Measurements from ENCODE around the gene CEP350.

CEP350 gene

GRCh38 chr1:179968994-179969919, 14.6 kb downstream of the CEP350 start:
- H3K27ac ChIP-seq (ENCODE audit: low read depth, low read length): no peak overlapping the region
- peaks cover 9% of the 10 kb centered on the region for H3K4me1 ChIP-seq (ENCODE audit: control insufficient read depth, insufficient read depth, low read length, unreplicated experiment)
- H3K27me3 ChIP-seq (ENCODE audit: insufficient read depth, low read length): no peaks in the 10 kb centered on the region
- no peak overlapping the region for H3K4me3 ChIP-seq (ENCODE audit: low read depth, low read length)
- peaks cover 85% of the 10 kb centered on the region for H3K79me2 ChIP-seq (ENCODE audit: control insufficient read depth, insufficient read depth, low read length, unreplicated experiment)
- H3K36me3 ChIP-seq (ENCODE audit: insufficient read depth, low read length): 0 out of 2 replicates have a peak, but pooled peaks cover 7% of the 10 kb centered on the region
- H2AFZ ChIP-seq (ENCODE audit: low read length, unreplicated experiment): no peak overlapping the region

- Histone ChIP-seq H3K79me2 (ENCODE audit: control insufficient read depth, insufficient read depth, low read length, unreplicated experiment) (peaks cover 85% of the 10 kb centered on the region), H3K36me3 (ENCODE audit: insufficient read depth, low read length) (0 out of 2 replicates have a peak, but pooled peaks cover 7% of the 10 kb centered on the region), H3K4me1 (ENCODE audit: control insufficient read depth, insufficient read depth, low read length, unreplicated experiment) (peaks cover 9% of the 10 kb centered on the region), H3K27me3 (ENCODE audit: insufficient read depth, low read length) (no peaks in the 10 kb centered on the region), H3K27ac (ENCODE audit: low read depth, low read length) (peak overlapping the region; percentile 35), H2AFZ (ENCODE audit: low read length, unreplicated experiment) (no peak overlapping the region), H3K4me3 (ENCODE audit: low read depth, low read length) (no peak overlapping the region)
Measured at GRCh38 chr1:179969962-179970361, 15.4 kb downstream of the CEP350 start.

- H3K27me3 ChIP-seq (ENCODE audit: insufficient read depth, low read length): no peaks in the 10 kb centered on the region
- H2AFZ ChIP-seq (ENCODE audit: low read length, unreplicated experiment): no peak overlapping the region
- H3K79me2 ChIP-seq (ENCODE audit: control insufficient read depth, insufficient read depth, low read length, unreplicated experiment): peaks cover 82% of the 10 kb centered on the region
- H3K27ac ChIP-seq (ENCODE audit: low read depth, low read length): no peak overlapping the region
- H3K4me1 ChIP-seq (ENCODE audit: control insufficient read depth, insufficient read depth, low read length, unreplicated experiment): peaks cover 9% of the 10 kb centered on the region
- 0 out of 2 replicates have a peak, but pooled peaks cover 7% of the 10 kb centered on the region for H3K36me3 ChIP-seq (ENCODE audit: insufficient read depth, low read length)
- H3K4me3 ChIP-seq (ENCODE audit: low read depth, low read length): no peak overlapping the region
Measured at GRCh38 chr1:179971563-179972496, 17.2 kb downstream of the CEP350 start.

- no peak overlapping the region for H2AFZ ChIP-seq (ENCODE audit: low read length, unreplicated experiment)
- peaks cover 9% of the 10 kb centered on the region for H3K4me1 ChIP-seq (ENCODE audit: control insufficient read depth, insufficient read depth, low read length, unreplicated experiment)
- no peak overlapping the region for H3K4me3 ChIP-seq (ENCODE audit: low read depth, low read length)
- no peak overlapping the region for H3K27ac ChIP-seq (ENCODE audit: low read depth, low read length)
- 0 out of 2 replicates have a peak, but pooled peaks cover 6% of the 10 kb centered on the region for H3K36me3 ChIP-seq (ENCODE audit: insufficient read depth, low read length)
- H3K27me3 ChIP-seq (ENCODE audit: insufficient read depth, low read length): no peaks in the 10 kb centered on the region
- peaks cover 80% of the 10 kb centered on the region for H3K79me2 ChIP-seq (ENCODE audit: control insufficient read depth, insufficient read depth, low read length, unreplicated experiment)
Measured at GRCh38 chr1:179973198-179974110, 18.8 kb downstream of the CEP350 start.

GRCh38 chr1:179976970-179977651, 22.5 kb downstream of the CEP350 start:
- Histone ChIP-seq H3K79me2 (ENCODE audit: control insufficient read depth, insufficient read depth, low read length, unreplicated experiment) (peaks cover 78% of the 10 kb centered on the region), H2AFZ (ENCODE audit: low read length, unreplicated experiment) (no peak overlapping the region), H3K4me1 (ENCODE audit: control insufficient read depth, insufficient read depth, low read length, unreplicated experiment) (no peaks in the 10 kb centered on the region), H3K36me3 (ENCODE audit: insufficient read depth, low read length) (0 out of 2 replicates have a peak, but pooled peaks cover 4% of the 10 kb centered on the region), H3K27me3 (ENCODE audit: insufficient read depth, low read length) (no peaks in the 10 kb centered on the region), H3K27ac (ENCODE audit: low read depth, low read length) (no peak overlapping the region), H3K4me3 (ENCODE audit: low read depth, low read length) (no peak overlapping the region)

GRCh38 chr1:179978199-179979079, 23.8 kb downstream of the CEP350 start:
- Histone ChIP-seq H3K27ac (ENCODE audit: low read depth, low read length) (no peak overlapping the region), H3K4me3 (ENCODE audit: low read depth, low read length) (no peak overlapping the region), H3K36me3 (ENCODE audit: insufficient read depth, low read length) (peaks cover 4% of the 10 kb centered on the region; the same call in 1 of the 2 replicates), H3K4me1 (ENCODE audit: control insufficient read depth, insufficient read depth, low read length, unreplicated experiment) (no peaks in the 10 kb centered on the region), H3K79me2 (ENCODE audit: control insufficient read depth, insufficient read depth, low read length, unreplicated experiment) (peaks cover 72% of the 10 kb centered on the region), H2AFZ (ENCODE audit: low read length, unreplicated experiment) (no peak overlapping the region), H3K27me3 (ENCODE audit: insufficient read depth, low read length) (no peaks in the 10 kb centered on the region)

GRCh38 chr1:179984101-179984500, 29.5 kb downstream of the CEP350 start:
- H3K79me2 ChIP-seq (ENCODE audit: control insufficient read depth, insufficient read depth, low read length, unreplicated experiment): peaks cover 51% of the 10 kb centered on the region
- no peaks in the 10 kb centered on the region for H3K4me1 ChIP-seq (ENCODE audit: control insufficient read depth, insufficient read depth, low read length, unreplicated experiment)
- H3K27ac ChIP-seq (ENCODE audit: low read depth, low read length): no peak overlapping the region
- H3K36me3 ChIP-seq (ENCODE audit: insufficient read depth, low read length): peaks cover 3% of the 10 kb centered on the region
- H2AFZ ChIP-seq (ENCODE audit: low read length, unreplicated experiment): no peak overlapping the region
- no peak overlapping the region for H3K4me3 ChIP-seq (ENCODE audit: low read depth, low read length)
- H3K27me3 ChIP-seq (ENCODE audit: insufficient read depth, low read length): no peaks in the 10 kb centered on the region

GRCh38 chr1:179984942-179985341, 30.3 kb downstream of the CEP350 start:
- no peak overlapping the region for H3K4me3 ChIP-seq (ENCODE audit: low read depth, low read length)
- no peak overlapping the region for H3K27ac ChIP-seq (ENCODE audit: low read depth, low read length)
- peaks cover 43% of the 10 kb centered on the region for H3K79me2 ChIP-seq (ENCODE audit: control insufficient read depth, insufficient read depth, low read length, unreplicated experiment)
- peaks cover 3% of the 10 kb centered on the region for H3K36me3 ChIP-seq (ENCODE audit: insufficient read depth, low read length)
- no peaks in the 10 kb centered on the region for H3K27me3 ChIP-seq (ENCODE audit: insufficient read depth, low read length)
- H3K4me1 ChIP-seq (ENCODE audit: control insufficient read depth, insufficient read depth, low read length, unreplicated experiment): no peaks in the 10 kb centered on the region
- no peak overlapping the region for H2AFZ ChIP-seq (ENCODE audit: low read length, unreplicated experiment)

- peaks cover 9% of the 10 kb centered on the region for H3K79me2 ChIP-seq (ENCODE audit: control insufficient read depth, insufficient read depth, low read length, unreplicated experiment)
- no peaks in the 10 kb centered on the region for H3K27me3 ChIP-seq (ENCODE audit: insufficient read depth, low read length)
- H3K27ac ChIP-seq (ENCODE audit: low read depth, low read length): no peak overlapping the region
- H3K4me3 ChIP-seq (ENCODE audit: low read depth, low read length): no peak overlapping the region
- no peaks in the 10 kb centered on the region for H3K4me1 ChIP-seq (ENCODE audit: control insufficient read depth, insufficient read depth, low read length, unreplicated experiment)
- H3K36me3 ChIP-seq (ENCODE audit: insufficient read depth, low read length): peaks cover 3% of the 10 kb centered on the region; the same call in 1 of the 2 replicates
- H2AFZ ChIP-seq (ENCODE audit: low read length, unreplicated experiment): no peak overlapping the region
Measured at GRCh38 chr1:179990847-179991246, 36.2 kb downstream of the CEP350 start.

Measured in ACC112 (cell line).